SJCRH30 (cell line): ENCODE measurements around the gene FERD3L. TPM values are rescaled to one million over a fixed set of nuclear protein-coding genes. Genes with fewer than 3 reads are reported as not detected.
A peak's percentile ranks its signal among the peaks of the same experiment; 100 is the strongest.

Experiments used
- DNase-seq, 2 experiments: peaks; one replicate each; pipeline ENCODE4 v3.0.0-alpha.2; 2015 to 2020
- H3K27ac ChIP-seq: fragments of 250-450 bp; sonication (Bioruptor Pico); 2 replicates; pipeline ENCODE4 v1.5.1; 2020; ENCODE audit warnings: mild to moderate bottlenecking, moderate library complexity
- H3K27me3 ChIP-seq: fragments of 250-450 bp; sonication (Bioruptor Pico); 2 replicates; pipeline ENCODE4 v1.5.1; 2020; ENCODE audit warnings: mild to moderate bottlenecking, moderate library complexity
- H3K36me3 ChIP-seq: fragments of 250-450 bp; sonication (Bioruptor Pico); 2 replicates; pipeline ENCODE4 v1.5.1; 2020; ENCODE audit warnings: mild to moderate bottlenecking, moderate library complexity
- H3K4me1 ChIP-seq: fragments of 250-450 bp; sonication (Bioruptor Pico); 2 replicates; pipeline ENCODE4 v1.5.1; 2020; ENCODE audit warnings: mild to moderate bottlenecking, moderate library complexity
- H3K4me3 ChIP-seq: fragments of 250-450 bp; sonication (Bioruptor Pico); 2 replicates; pipeline ENCODE4 v1.5.1; 2020; ENCODE audit warnings: mild to moderate bottlenecking, moderate library complexity
- H3K9me3 ChIP-seq: fragments of 250-450 bp; sonication (Bioruptor Pico); replicated peaks from 2 replicates; pipeline ENCODE4 v1.5.1; 2020; ENCODE audit warnings: mild to moderate bottlenecking, moderate library complexity
- total RNA-seq: library from RNA; depleted of rRNA; stranded (reverse); fragments of >200 nt; shearing (Covaris generic); gene quantifications from 2 replicates; pipeline ENCODE4 v1.2.3, GENCODE V29; 2014

FERD3L gene
- total RNA-seq, 1 experiment from 2014 or later = not detected

DNA sequence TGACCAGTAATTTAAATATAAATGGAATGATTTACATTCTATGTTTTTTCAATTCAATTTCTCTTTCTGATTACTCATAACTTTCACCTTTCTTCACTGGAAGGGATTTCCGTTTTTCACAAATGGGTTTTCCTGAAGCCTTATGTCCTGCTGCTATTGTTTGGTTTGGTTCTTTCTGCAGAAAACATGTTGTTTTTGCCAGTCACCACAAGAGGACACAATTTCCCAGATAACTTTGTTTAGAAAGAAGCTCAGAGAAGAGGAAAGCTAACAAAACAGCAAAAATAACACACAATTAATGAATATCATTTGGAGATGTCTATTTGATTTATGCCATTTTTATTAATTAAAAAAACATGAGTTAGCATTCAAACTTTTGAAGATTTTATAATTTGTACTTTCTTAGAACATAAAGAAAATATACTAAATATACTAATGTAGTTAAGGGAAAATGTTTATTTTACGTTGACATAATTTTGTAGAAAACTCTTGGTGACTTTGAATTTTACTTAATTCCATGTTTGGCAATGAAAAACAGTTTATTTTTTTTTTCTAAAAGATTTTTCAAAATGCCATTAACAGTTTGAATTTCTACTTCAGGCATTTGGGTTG is 23.1 kb downstream of the FERD3L start:
- Histone ChIP-seq H3K27ac (no peak overlapping the region), H3K9me3 (no peaks in the 10 kb centered on the region), H3K4me1 (no peaks in the 10 kb centered on the region), H3K36me3 (no peaks in the 10 kb centered on the region), H3K4me3 (no peak overlapping the region), H3K27me3 (0 out of 2 replicates have a peak, but pooled peaks cover 2% of the 10 kb centered on the region)
- peak in 1 of 2 experiments; percentile 57 for DNase-seq

DNA sequence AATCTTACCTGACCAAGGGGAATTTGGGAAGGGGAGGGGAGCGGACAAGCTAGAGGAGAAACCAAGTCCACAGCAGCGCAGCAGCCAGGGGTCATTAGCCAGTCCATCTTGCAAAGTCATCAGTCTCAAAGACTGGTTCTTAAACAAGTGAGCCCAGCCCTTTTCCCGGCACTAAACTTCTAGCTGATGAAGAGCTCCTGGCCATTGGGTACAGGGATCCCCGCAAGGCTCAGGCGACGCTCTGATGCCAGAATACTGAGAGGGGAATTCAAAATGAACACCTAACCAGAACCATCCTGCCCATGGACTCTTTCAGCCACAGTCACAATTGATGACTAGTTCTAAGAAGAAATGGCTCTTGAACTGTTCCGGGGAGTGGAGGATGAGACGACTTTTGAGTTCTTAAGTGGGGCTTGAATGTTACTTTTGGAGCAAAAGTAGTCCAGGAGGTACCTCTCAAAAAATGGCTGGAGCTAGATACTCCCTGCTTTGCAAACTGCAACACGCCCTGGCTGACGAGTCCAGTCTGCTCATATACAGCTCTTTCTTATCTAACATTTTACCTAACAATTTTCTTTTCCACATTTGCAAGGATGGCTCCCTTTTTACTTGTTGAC is 25.2 kb downstream of the FERD3L start:
- no peak overlapping the region for H3K27ac ChIP-seq
- no peak for DNase-seq
- no peaks in the 10 kb centered on the region for H3K4me1 ChIP-seq
- H3K9me3 ChIP-seq = no peaks in the 10 kb centered on the region
- no peaks in the 10 kb centered on the region for H3K36me3 ChIP-seq
- no peak overlapping the region for H3K4me3 ChIP-seq
- H3K27me3 ChIP-seq = 0 out of 2 replicates have a peak, but pooled peaks cover 2% of the 10 kb centered on the region

DNA sequence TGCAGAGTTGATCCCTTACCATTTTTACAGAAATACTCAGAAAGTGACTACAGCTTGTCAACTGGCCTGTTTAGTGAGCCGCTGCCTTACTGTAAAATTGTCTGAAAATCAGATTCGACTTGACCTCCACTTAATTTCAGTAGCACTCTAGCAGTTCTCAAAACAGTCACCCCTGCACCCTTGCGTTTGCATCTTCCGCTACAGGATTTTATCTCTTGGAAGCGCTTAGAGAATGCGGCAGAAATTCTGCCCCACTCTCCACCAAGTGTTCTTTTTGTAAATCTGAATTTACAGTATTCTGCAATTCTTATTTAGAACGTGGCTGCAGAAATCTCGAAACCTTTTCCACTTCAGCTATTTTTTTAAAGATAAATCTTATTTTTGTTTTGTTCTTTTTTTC is 25.8 kb downstream of the FERD3L start:
- no peak overlapping the region for H3K4me3 ChIP-seq
- H3K4me1 ChIP-seq = no peaks in the 10 kb centered on the region
- H3K9me3 ChIP-seq = no peaks in the 10 kb centered on the region
- H3K27ac ChIP-seq = no peak overlapping the region
- H3K27me3 ChIP-seq = 0 out of 2 replicates have a peak, but pooled peaks cover 2% of the 10 kb centered on the region
- no peaks in the 10 kb centered on the region for H3K36me3 ChIP-seq
- DNase-seq = no peak

DNA sequence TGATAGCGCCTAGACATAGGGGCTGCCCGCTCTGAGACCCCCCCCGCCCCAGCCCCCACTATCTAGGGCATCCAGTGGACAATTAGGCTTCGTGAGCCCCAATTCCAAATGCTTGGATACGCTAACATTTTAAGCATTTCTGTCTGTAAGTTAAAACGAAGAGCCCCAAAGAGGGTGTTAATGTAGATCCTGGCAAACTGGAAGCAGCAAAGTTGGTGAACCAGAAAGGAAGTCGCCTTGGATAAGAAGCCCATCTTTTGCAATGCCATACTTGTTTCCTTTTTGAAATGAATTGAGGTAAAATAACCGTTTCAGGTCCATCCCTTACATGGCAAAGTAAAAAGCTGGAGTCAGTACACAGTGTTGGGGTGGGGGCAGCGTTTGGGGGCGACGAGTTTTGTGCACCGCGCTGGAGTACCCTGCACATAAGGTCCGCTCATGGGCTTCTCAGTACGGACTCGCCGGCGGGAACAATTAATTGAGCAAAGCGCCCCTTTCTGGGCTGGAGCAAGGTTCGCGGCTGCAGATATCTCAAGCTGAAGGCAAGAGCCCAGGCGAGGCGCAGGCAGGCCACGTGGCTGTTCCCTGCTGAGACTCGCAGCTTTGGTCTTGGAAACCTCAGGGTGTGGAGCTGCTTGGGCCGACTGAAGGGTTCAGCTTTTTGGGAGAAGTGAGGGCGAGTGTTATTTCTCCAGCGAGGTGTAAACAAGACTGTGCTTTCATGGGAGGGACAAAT is 26.4 kb downstream of the FERD3L start:
- Histone ChIP-seq H3K27me3 (0 out of 2 replicates have a peak, but pooled peaks cover 2% of the 10 kb centered on the region), H3K9me3 (no peaks in the 10 kb centered on the region), H3K36me3 (no peaks in the 10 kb centered on the region), H3K4me1 (no peaks in the 10 kb centered on the region), H3K4me3 (no peak overlapping the region), H3K27ac (no peak overlapping the region)
- no peak for DNase-seq

DNA sequence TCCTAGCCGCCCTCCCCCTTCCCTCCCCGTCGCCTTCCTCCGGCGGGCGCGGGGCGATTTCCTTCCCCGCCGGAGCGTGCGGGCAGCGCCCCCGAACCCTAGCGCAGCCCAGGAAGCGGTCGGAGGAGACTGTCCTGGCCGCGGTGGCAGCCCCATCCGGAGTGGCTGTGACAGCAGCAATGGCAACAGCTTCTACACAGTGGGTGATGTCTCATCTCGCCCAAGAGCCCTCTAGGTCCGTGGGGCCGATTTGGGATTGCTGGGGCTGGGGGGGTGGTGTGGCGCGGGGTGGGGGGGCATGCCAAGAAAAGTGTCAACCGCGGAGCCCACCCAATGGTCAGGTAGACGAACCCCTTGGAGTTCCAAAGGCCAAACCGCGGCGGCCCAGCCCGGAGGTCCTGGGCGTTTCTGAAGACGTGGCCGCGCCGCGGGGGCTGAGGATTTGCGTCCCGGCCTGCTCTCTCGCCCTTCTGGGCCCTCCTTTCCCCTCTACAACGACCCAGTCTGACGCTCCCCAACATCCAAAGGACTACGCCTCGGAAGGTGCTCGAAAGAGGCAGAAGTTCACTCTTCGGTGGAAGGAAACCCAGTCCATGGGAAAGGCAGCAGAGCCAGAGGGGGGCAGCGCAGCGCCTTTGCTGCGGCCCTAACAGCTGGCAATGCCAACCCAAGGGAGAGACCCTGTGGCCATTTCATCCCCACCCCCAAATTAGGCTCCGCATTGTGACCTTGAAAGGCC is 27.2 kb downstream of the FERD3L start:
- Histone ChIP-seq H3K9me3 (0 out of 2 replicates have a peak, but pooled peaks cover 4% of the 10 kb centered on the region), H3K27me3 (no peaks in the 10 kb centered on the region), H3K4me3 (peak overlapping the region; percentile 81), H3K27ac (no peak overlapping the region), H3K36me3 (no peaks in the 10 kb centered on the region), H3K4me1 (no peaks in the 10 kb centered on the region)
- DNase-seq = no peak

DNA sequence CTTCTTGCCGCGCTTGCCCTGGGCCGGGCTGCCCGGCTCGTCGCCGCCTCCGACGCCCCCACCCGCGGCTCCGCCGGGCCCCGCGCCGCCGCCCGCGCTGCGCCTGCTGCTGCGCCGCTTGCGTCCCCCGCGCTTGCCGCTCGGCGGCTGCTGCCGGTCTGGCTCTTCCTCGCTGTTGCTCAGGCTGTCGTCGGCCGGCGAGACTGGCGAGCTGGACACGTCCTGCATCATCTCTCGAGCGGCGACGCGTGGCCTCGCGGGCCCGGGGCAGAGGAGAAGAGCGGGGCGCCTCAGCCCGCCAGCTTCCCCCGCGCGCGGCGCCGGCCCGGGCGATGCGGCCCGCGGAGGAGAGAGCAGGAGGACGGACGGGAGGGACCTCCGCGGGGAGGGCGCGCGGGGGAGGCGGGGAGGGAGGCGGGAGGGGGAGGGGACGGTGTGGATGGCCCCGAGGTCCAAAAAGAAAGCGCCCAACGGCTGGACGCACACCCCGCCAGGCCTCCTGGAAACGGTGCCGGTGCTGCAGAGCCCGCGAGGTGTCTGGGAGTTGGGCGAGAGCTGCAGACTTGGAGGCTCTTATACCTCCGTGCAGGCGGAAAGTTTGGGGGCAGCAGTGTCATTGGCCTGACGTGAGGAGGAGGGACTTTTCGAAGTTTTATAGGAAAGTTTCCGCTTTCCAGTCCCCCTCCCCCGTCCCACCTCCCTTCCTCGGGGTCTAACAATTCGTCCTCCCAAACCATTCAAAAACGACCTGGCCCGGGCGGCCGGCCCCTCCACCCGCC is 27.9 kb downstream of the FERD3L start, which contains the start of gene TWIST1:
TSS of gene TWIST1 (minus strand) at position 546 of the 779 bp plus-strand sequence. CDS start at position 231, 315 bp downstream.
- Histone ChIP-seq H3K27ac (peak within 1 kb of the TSS; percentile 41; the same call in 1 of the 2 replicates), H3K27me3 (no peaks in the 10 kb centered on the region), H3K4me3 (peak within 1 kb of the TSS; percentile 81), H3K9me3 (0 out of 2 replicates have a peak, but pooled peaks cover 8% of the 10 kb centered on the region), H3K4me1 (no peaks in the 10 kb centered on the region), H3K36me3 (no peaks in the 10 kb centered on the region)
- peak; percentile 25 to 41 for DNase-seq

DNA sequence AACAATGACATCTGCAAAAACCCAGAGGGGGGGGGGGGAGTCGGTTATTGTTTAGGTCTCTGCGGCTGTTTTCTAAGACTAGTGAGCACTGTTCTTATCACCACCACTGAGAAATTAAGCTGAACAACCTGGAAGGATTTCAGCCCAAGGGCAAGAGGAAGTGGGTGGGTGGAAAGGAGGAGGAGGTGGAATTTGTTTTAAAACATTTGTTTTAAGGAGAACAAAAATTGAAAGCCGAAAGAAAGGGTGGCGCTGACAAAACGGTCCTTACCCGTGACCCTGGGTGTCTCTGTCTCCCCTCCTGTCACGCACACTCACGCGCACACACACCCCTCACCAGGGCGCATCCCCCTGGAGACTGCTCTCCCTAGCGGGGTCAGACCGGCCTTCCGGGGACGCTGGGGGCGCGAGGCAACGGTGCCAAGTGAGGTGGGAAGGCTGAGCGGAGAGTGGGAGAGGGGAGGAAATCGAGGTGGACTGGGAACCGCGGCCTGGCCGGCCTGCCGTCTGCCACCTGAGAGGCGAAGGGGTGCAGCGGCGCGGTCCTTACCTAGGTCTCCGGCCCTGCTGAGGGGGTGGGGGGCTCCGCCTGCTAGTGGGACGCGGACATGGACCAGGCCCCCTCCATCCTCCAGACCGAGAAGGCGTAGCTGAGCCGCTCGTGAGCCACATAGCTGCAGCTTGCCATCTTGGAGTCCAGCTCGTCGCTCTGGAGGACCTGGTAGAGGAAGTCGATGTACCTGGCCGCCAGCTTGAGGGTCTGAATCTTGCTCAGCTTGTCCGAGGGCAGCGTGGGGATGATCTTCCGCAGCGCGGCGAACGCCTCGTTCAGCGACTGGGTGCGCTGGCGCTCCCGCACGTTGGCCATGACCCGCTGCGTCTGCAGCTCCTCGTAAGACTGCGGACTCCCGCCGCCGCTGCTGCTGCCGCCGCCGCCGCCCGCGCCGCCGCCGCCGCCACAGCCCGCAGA is 28.8 kb downstream of the FERD3L start:
- peak; percentile 35 to 55 for DNase-seq
- H3K4me1 ChIP-seq = no peaks in the 10 kb centered on the region
- no peaks in the 10 kb centered on the region for H3K27me3 ChIP-seq
- no peaks in the 10 kb centered on the region for H3K36me3 ChIP-seq
- H3K4me3 ChIP-seq = peak overlapping the region; percentile 81
- H3K9me3 ChIP-seq = 0 out of 2 replicates have a peak, but pooled peaks cover 8% of the 10 kb centered on the region
- peak overlapping the region; percentile 41; the same call in 1 of the 2 replicates for H3K27ac ChIP-seq

DNA sequence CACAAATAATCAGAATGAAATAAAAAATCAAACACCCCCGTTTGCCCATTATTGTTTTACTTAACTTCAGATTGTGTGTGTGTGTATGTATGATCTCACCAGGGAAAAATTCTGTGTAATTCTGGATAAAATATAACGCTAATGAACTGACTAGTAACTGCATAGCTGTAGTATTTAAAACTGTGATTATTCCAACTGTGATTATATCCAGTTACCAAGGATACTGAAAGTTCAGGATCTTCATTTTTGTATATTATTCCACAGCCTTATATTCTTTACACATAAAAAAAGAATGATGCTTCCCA is 30.7 kb downstream of the FERD3L start:
- Histone ChIP-seq H3K27ac (no peak overlapping the region), H3K4me3 (no peak overlapping the region), H3K27me3 (no peaks in the 10 kb centered on the region), H3K36me3 (no peaks in the 10 kb centered on the region), H3K9me3 (0 out of 2 replicates have a peak, but pooled peaks cover 8% of the 10 kb centered on the region), H3K4me1 (no peaks in the 10 kb centered on the region)
- no peak for DNase-seq

DNA sequence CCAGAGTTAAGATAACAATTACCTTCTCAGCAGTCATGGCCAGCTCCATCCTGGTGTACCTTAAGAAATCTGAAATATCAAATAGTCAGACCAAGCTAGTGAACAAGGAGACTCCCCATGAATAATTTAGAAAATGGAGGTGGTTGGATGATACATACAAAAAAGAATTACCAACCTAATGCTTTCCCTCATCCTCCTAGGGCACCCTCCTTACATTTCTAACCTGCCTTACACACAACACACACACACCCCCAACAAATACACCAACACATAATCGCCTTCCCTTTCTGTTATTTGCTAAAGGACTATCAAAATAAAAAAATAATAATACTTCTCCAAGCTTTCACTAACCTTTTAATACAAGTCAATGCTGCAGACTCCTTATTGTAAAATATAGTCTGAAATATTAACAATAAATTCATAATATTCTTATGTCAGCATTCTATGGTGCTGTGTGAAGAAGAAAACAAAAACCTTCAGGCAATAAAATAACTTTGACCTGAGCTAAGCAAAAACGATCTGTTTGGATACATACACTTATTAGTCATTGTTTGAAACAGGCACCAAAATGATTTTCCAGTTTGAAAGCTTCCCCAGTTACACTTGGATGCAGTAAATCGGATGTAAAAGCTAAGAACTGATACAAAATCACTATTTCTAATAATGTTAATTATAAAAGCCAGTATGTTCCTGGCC is 31.2 kb downstream of the FERD3L start:
- H3K27me3 ChIP-seq = no peaks in the 10 kb centered on the region
- H3K4me1 ChIP-seq = no peaks in the 10 kb centered on the region
- no peaks in the 10 kb centered on the region for H3K36me3 ChIP-seq
- DNase-seq = no peak
- no peak overlapping the region for H3K4me3 ChIP-seq
- H3K27ac ChIP-seq = no peak overlapping the region
- 0 out of 2 replicates have a peak, but pooled peaks cover 8% of the 10 kb centered on the region for H3K9me3 ChIP-seq

DNA sequence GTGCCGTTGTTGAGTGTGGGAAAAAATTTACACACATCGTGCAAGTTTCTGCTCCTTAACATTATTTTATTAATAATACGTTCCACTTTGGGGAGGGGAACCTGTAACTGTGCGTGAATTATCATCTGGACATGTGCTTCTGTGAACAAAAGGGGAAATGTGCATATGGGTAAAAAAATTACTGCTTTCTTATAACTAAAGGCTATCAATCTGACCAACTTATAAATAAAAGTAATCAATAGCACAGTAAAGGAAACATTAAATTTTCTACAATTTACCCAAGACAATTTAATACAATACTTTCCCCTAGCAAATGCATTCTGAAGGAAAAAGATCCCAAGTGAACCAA is 32.2 kb downstream of the FERD3L start:
- Histone ChIP-seq H3K4me3 (no peak overlapping the region), H3K9me3 (0 out of 2 replicates have a peak, but pooled peaks cover 8% of the 10 kb centered on the region), H3K4me1 (no peaks in the 10 kb centered on the region), H3K36me3 (no peaks in the 10 kb centered on the region), H3K27ac (no peak overlapping the region), H3K27me3 (no peaks in the 10 kb centered on the region)
- no peak for DNase-seq

DNA sequence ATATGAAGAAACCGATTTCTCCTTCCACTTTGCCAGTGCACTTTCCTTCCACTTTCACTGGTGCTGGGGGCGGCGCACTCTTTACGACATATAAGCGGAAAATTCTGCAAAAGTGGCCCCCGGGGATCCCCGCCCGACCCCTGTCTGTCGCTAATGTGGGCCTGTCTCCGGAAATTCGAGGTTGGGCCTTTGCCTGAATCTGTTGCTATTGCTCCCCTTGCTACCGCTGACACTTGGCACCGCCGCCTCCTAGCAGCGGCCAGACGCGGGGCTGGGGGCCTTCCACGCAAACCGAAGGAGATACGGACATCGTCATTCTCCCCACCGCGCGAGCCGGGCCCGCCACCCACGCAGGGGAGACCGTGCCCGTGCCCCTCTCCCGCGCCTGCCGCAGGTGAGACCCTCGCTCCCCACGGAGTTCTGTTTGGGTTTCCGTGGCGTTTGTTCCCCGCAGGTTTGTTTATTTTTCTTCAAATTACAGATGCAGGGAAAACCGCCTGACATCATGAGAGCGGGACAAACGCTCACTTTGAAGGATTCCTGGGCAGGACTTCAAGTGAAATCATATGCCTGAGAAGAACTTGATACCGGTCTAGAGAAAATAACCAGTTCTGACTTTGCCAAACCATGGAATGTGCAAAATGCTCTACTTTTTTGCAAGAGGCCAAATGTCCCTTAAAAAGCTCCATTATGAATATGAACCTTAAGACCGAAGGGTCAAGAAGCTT is 32.8 kb downstream of the FERD3L start:
- no peak overlapping the region for H3K27ac ChIP-seq
- no peaks in the 10 kb centered on the region for H3K36me3 ChIP-seq
- 0 out of 2 replicates have a peak, but pooled peaks cover 8% of the 10 kb centered on the region for H3K9me3 ChIP-seq
- H3K27me3 ChIP-seq = no peaks in the 10 kb centered on the region
- no peak overlapping the region for H3K4me3 ChIP-seq
- no peaks in the 10 kb centered on the region for H3K4me1 ChIP-seq
- DNase-seq = no peak
